ENCODE data around the gene CSTB. TPM values are rescaled to one million over a fixed set of nuclear protein-coding genes. Genes with fewer than 3 reads are reported as not detected.

Gene CSTB
- total and polyA plus RNA-seq, 2 donors (not counting 3 experiments of a cell fraction or from before 2014, with no cell fraction given), result 65.8 to 83.7 TPM

GRCh38 chr21:43752758-43753438, 23.2 kb downstream of the CSTB start:
- no peaks in the 10 kb centered on the region for H4K20me1 ChIP-seq (replicated peaks; ENCODE audit: control insufficient read depth, extremely low read depth, insufficient read depth, low read length)
- DNase-seq (ENCODE audit: low read depth, low spot score), result no peak
- no peak overlapping the region for H3K4me3 ChIP-seq (replicated peaks in 1 of 3; ENCODE audit: insufficient read depth in 1 of 3, low read depth in 1 of 3, low read length in 3 of 3)
- FAIRE-seq, result no peak
- POLR2A ChIA-PET, result no interaction called here
- H3K36me3 ChIP-seq (ENCODE audit: control insufficient read depth in 2 of 2, extremely low read depth in 1 of 2, insufficient read depth in 2 of 2, low read length in 2 of 2), result peaks cover 3 to 16% of the 10 kb centered on the region in 2 experiments
- no peak overlapping the region for H2AFZ ChIP-seq (ENCODE audit: low read depth, low read length)
- H3K9me1 ChIP-seq (replicated peaks; ENCODE audit: control insufficient read depth, extremely low read depth, insufficient read depth, low read length), result no peaks in the 10 kb centered on the region
- H3K9me3 ChIP-seq (replicated peaks; ENCODE audit: control insufficient read depth, insufficient read depth, low read length), result no peaks in the 10 kb centered on the region
- no peaks in the 10 kb centered on the region for H3K4me1 ChIP-seq (ENCODE audit: control insufficient read depth, extremely low read depth, insufficient read depth, low read length)
- H3K4me2 ChIP-seq (ENCODE audit: insufficient read depth, low read length), result no peak overlapping the region
- no peak overlapping the region for H3K9ac ChIP-seq (replicated peaks; ENCODE audit: extremely low read depth, insufficient read depth, low read length)
- CTCF ChIA-PET, result no interaction called here
- no peaks in the 10 kb centered on the region for H3K27me3 ChIP-seq (ENCODE audit: control insufficient read depth in 2 of 2, insufficient read depth in 2 of 2, low read length in 2 of 2)
- TF ChIP-seq EZH2 (IDR thresholded peaks at IDR 0.05; ENCODE audit: borderline replicate concordance, low read depth, low read length, severe bottlenecking) (no peak), FOS (IDR thresholded peaks at IDR 0.05; ENCODE audit: borderline replicate concordance, insufficient read depth, low read length) (no peak), MYC (IDR thresholded peaks at IDR 0.05; ENCODE audit: low read depth, low read length) (no peak), CTCF (IDR thresholded peaks at IDR 0.05; ENCODE audit: extremely low read depth in 1 of 2, insufficient read depth in 1 of 2, low read depth in 1 of 2, low read length in 2 of 2) (no peak), POLR2AphosphoS5 (IDR thresholded peaks at IDR 0.05; ENCODE audit: insufficient read depth, low read depth, low read length) (no peak), POLR2A (IDR thresholded peaks at IDR 0.05; ENCODE audit: low read depth, low read length) (no peak), GATA2 (IDR thresholded peaks at IDR 0.05; ENCODE audit: insufficient read depth, insufficient read length, low read depth, low read length) (no peak), MAX (IDR thresholded peaks at IDR 0.05; ENCODE audit: insufficient read depth, insufficient read length) (no peak), JUN (IDR thresholded peaks at IDR 0.05; ENCODE audit: borderline replicate concordance, insufficient read depth, insufficient read length, low read depth) (no peak)
- BruUV-seq (replicated peaks), result no TSS peak
- no peaks in the 10 kb centered on the region for H3K79me2 ChIP-seq (ENCODE audit: control insufficient read depth, insufficient read depth, low read length)
- intact Hi-C loops (cut with micrococcal nuclease) (no loop called here), dilution Hi-C loops (cut with MboI; ENCODE audit: extremely low pct_ligation_motif_present, low sequenced_read_pairs) (no loop called here)
- no peak overlapping the region for H3K27ac ChIP-seq (ENCODE audit: insufficient read depth, low read depth, low read length)
